BJ (cell line): Measurements from ENCODE around the gene NASP. TPM values are rescaled to one million over a fixed set of nuclear protein-coding genes. Genes with fewer than 3 reads are reported as not detected.

ENCODE experiments used
- CTCF ChIA-PET: fragments of 350-600 bp; formaldehyde crosslinking; extraction: SDS; loops from one replicate; lab custom pipeline; 2021; ENCODE audit warnings: antibody characterized with exemption, inconsistent platforms; lab: Yijun Ruan, JAX
- POLR2A ChIA-PET: fragments of 300-600 bp; sonication (Branson Sonifier 250); formaldehyde crosslinking; extraction: SDS; loops from one replicate; lab custom pipeline; 2021; ENCODE audit warnings: antibody characterized with exemption; lab: Charles Lee
- DNase-seq: peaks from one replicate; pipeline ENCODE4 v3.0.0-alpha.2; 2011; ENCODE audit warnings: low read depth
- H3K27me3 ChIP-seq: 2 replicates; pipeline ENCODE4 v1.6.0; 2011; ENCODE audit warnings: low read length; ENCODE audit not compliant: control insufficient read depth, insufficient read depth
- H3K36me3 ChIP-seq: 2 replicates; pipeline ENCODE4 v1.5.1; 2011; ENCODE audit warnings: low read length; ENCODE audit not compliant: control insufficient read depth, insufficient read depth
- H3K4me3 ChIP-seq: 2 replicates; pipeline ENCODE4 v1.5.1; 2011; ENCODE audit warnings: low read depth, mild to moderate bottlenecking, control low read depth, low read length
- CTCF ChIP-seq: IDR thresholded peaks from 2 replicates; pipeline ENCODE4 v1.5.1; 2011; ENCODE audit warnings: low read depth, mild to moderate bottlenecking, control low read depth, inconsistent platforms, low read length, moderate library complexity; ENCODE audit not compliant: insufficient read depth
- polyA plus RNA-seq: library from polyadenylated mRNA; depleted of rRNA; stranded (reverse); fragments of >200 nt; gene quantifications from 2 replicates; pipeline ENCODE4 v1.2.3, GENCODE V29; 2011

The NASP gene
- polyA plus RNA-seq, 1 experiment: 43.9 TPM

- ChIA-PET POLR2A (interaction anchor here (0.6 to 1.1 kb wide), 2 partner anchors 28 to 29 kb away, joined by 4 to 13 read pairs; partner anchors contain the start of gene PRDX1), CTCF (interaction anchor here (0.6 to 1.7 kb wide), 10 partner anchors 10 to 536 kb away, joined by 3 to 6 read pairs (median 3); no protein-coding TSS in a partner anchor)
- DNase-seq: peak; percentile 34
- H3K27me3 ChIP-seq: no peaks in the 10 kb centered on the region
- H3K36me3 ChIP-seq: peaks cover 1% of the 10 kb centered on the region
- no peak for TF ChIP-seq CTCF
- H3K4me3 ChIP-seq: peak within 1 kb of the TSS; percentile 52
These were observed 33.2 kb upstream of the NASP start, which contains the start of gene AKR1A1 for GRCh38 chr1:45550401-45551351. Gene AKR1A1 (plus strand): TSS chr1:45550826. CDS start chr1:45561795, 10,969 bp downstream.

GRCh38 chr1:45551684-45552083, 32.2 kb upstream of the NASP start:
- CTCF ChIA-PET: interaction anchor here (0.6 to 1.7 kb wide), 4 partner anchors 17 to 537 kb away, joined by 3 to 6 read pairs (median 4); no protein-coding TSS in a partner anchor

GRCh38 chr1:45552331-45552730, 31.5 kb upstream of the NASP start:
- TF ChIP-seq CTCF: no peak
- no peak overlapping the region for H3K4me3 ChIP-seq
- peaks cover 4% of the 10 kb centered on the region for H3K36me3 ChIP-seq
- no peak for DNase-seq
- ChIA-PET CTCF (interaction anchor here (1.5 kb wide), 1 partner anchor 17 kb away, joined by 4 read pairs; no protein-coding TSS in a partner anchor), POLR2A (no interaction called here)
- H3K27me3 ChIP-seq: no peaks in the 10 kb centered on the region

More at GRCh38 chr1:45551684-45552083, 32.2 kb upstream of the NASP start:
- peaks cover 4% of the 10 kb centered on the region for H3K36me3 ChIP-seq
- DNase-seq: no peak
- H3K27me3 ChIP-seq: no peaks in the 10 kb centered on the region
- POLR2A ChIA-PET: interaction anchor here (0.6 to 1.1 kb wide), 2 partner anchors 27 to 30 kb away, joined by 4 to 13 read pairs; partner anchors contain the start of gene PRDX1
- peak overlapping the region; percentile 52 for H3K4me3 ChIP-seq
- TF ChIP-seq CTCF: no peak

- TF ChIP-seq CTCF: no peak
- Histone ChIP-seq H3K36me3 (peaks cover 4% of the 10 kb centered on the region), H3K27me3 (no peaks in the 10 kb centered on the region), H3K4me3 (no peak overlapping the region)
- ChIA-PET POLR2A (interaction anchor here (0.5 kb wide), 1 partner anchor 30 kb away, joined by 5 read pairs; no protein-coding TSS in a partner anchor), CTCF (interaction anchor here (1.3 kb wide), 1 partner anchor 15 kb away, joined by 4 read pairs; no protein-coding TSS in a partner anchor)
- no peak for DNase-seq
These were observed 29.6 kb upstream of the NASP start for GRCh38 chr1:45554198-45554597.
